KOPT-K1 (cell line): ENCODE results near the gene ITGB1BP1.

Source experiments
- H3K27ac ChIP-seq: fragments of 200-600 bp; sonication (generic); 2 replicates; pipeline ENCODE4 v1.5.1; 2016; ENCODE audit warnings: antibody characterized with exemption, mild to moderate bottlenecking, low read depth, low read length; ENCODE audit not compliant: poor library complexity, severe bottlenecking
- H3K36me3 ChIP-seq: fragments of 200-600 bp; sonication (generic); 2 replicates; pipeline ENCODE4 v1.5.1; 2017; ENCODE audit warnings: antibody characterized with exemption, mild to moderate bottlenecking, low read length, moderate library complexity; ENCODE audit not compliant: insufficient read depth
- H3K9me3 ChIP-seq: fragments of 200-600 bp; sonication (generic); 2 replicates; pipeline ENCODE4 v1.5.1; 2017; ENCODE audit warnings: antibody characterized with exemption, low read length, mild to moderate bottlenecking; ENCODE audit not compliant: insufficient read depth, poor library complexity, severe bottlenecking

Gene ITGB1BP1

GRCh38 chr2:9379391-9379755 is 44.0 kb downstream of the ITGB1BP1 start:
- H3K9me3 ChIP-seq: no peaks in the 10 kb centered on the region
- no peaks in the 10 kb centered on the region for H3K36me3 ChIP-seq
- H3K27ac ChIP-seq: no peak overlapping the region

- H3K27ac ChIP-seq: no peak overlapping the region
Observed at GRCh38 chr2:9378433-9379390, 44.6 kb downstream of the ITGB1BP1 start.

GRCh38 chr2:9377461-9378097 is 45.7 kb downstream of the ITGB1BP1 start:
- Histone ChIP-seq H3K27ac (no peak overlapping the region), H3K9me3 (no peaks in the 10 kb centered on the region), H3K36me3 (no peaks in the 10 kb centered on the region)

More at GRCh38 chr2:9378433-9379390, 44.6 kb downstream of the ITGB1BP1 start:
- Histone ChIP-seq H3K9me3 (no peaks in the 10 kb centered on the region), H3K36me3 (no peaks in the 10 kb centered on the region)

- Histone ChIP-seq H3K9me3 (no peaks in the 10 kb centered on the region), H3K36me3 (no peaks in the 10 kb centered on the region), H3K27ac (no peak overlapping the region)
Observed at GRCh38 chr2:9375857-9376428, 47.4 kb downstream of the ITGB1BP1 start.

- H3K9me3 ChIP-seq: no peaks in the 10 kb centered on the region
- no peak overlapping the region for H3K27ac ChIP-seq
- no peaks in the 10 kb centered on the region for H3K36me3 ChIP-seq
Observed at GRCh38 chr2:9374071-9374730, 49.1 kb downstream of the ITGB1BP1 start.

- no peaks in the 10 kb centered on the region for H3K36me3 ChIP-seq
- no peaks in the 10 kb centered on the region for H3K9me3 ChIP-seq
- H3K27ac ChIP-seq: no peak overlapping the region
Observed at GRCh38 chr2:9373476-9373875, 49.9 kb downstream of the ITGB1BP1 start.

- H3K27ac ChIP-seq: no peak overlapping the region
- no peaks in the 10 kb centered on the region for H3K9me3 ChIP-seq
- no peaks in the 10 kb centered on the region for H3K36me3 ChIP-seq
Observed at GRCh38 chr2:9373047-9373446, 50.3 kb downstream of the ITGB1BP1 start.

- Histone ChIP-seq H3K9me3 (no peaks in the 10 kb centered on the region), H3K36me3 (no peaks in the 10 kb centered on the region), H3K27ac (no peak overlapping the region)
Observed at GRCh38 chr2:9370746-9371145, 52.6 kb downstream of the ITGB1BP1 start.

- Histone ChIP-seq H3K9me3 (no peaks in the 10 kb centered on the region), H3K27ac (no peak overlapping the region), H3K36me3 (no peaks in the 10 kb centered on the region)
Observed at GRCh38 chr2:9366026-9366425, 57.3 kb downstream of the ITGB1BP1 start.

- Histone ChIP-seq H3K9me3 (no peaks in the 10 kb centered on the region), H3K27ac (no peak overlapping the region), H3K36me3 (no peaks in the 10 kb centered on the region)
Observed at GRCh38 chr2:9365498-9366019, 57.8 kb downstream of the ITGB1BP1 start.

GRCh38 chr2:9364791-9365497 is 58.4 kb downstream of the ITGB1BP1 start:
- Histone ChIP-seq H3K36me3 (no peaks in the 10 kb centered on the region), H3K9me3 (no peaks in the 10 kb centered on the region), H3K27ac (no peak overlapping the region)

- H3K36me3 ChIP-seq: no peaks in the 10 kb centered on the region
- no peak overlapping the region for H3K27ac ChIP-seq
- H3K9me3 ChIP-seq: no peaks in the 10 kb centered on the region
Observed at GRCh38 chr2:9364373-9364772, 59.0 kb downstream of the ITGB1BP1 start.

GRCh38 chr2:9360701-9361100 is 62.6 kb downstream of the ITGB1BP1 start:
- H3K27ac ChIP-seq: no peak overlapping the region
- no peaks in the 10 kb centered on the region for H3K9me3 ChIP-seq
- H3K36me3 ChIP-seq: no peaks in the 10 kb centered on the region

- Histone ChIP-seq H3K9me3 (no peaks in the 10 kb centered on the region), H3K27ac (no peak overlapping the region), H3K36me3 (no peaks in the 10 kb centered on the region)
Observed at GRCh38 chr2:9360110-9360509, 63.2 kb downstream of the ITGB1BP1 start.
